Adrenal gland (tissue), 5 donors: ENCODE results near the gene SLC35F1.

Experiments used
- POLR2A ChIP-seq, 2 donors: fragments of 450-650 bp; IDR thresholded peaks; one replicate each; pipeline ENCODE4 v1.6.1; 2017; ENCODE audit warnings: antibody characterized with exemption in 2 of 2, mild to moderate bottlenecking in 2 of 2, moderate library complexity in 1 of 2
- TF ChIP-seq, protein P1 (sequence below), 6 experiments: fragments of 450-650 bp in 4 of 6; fragments of 200-600 bp in 2 of 6; sonication (generic) in 1 of 6; IDR thresholded peaks; 1 replicate in 5 of 6; 2 replicates in 1 of 6; pipeline versions ENCODE4 v1.5.1 to v1.8.0; 2016 to 2021; ENCODE audit warnings: antibody characterized with exemption in 6 of 6, mild to moderate bottlenecking in 2 of 6, moderate library complexity in 1 of 6
- donor health status: DM: no; HTN: no; CAD: no.

DNA sequence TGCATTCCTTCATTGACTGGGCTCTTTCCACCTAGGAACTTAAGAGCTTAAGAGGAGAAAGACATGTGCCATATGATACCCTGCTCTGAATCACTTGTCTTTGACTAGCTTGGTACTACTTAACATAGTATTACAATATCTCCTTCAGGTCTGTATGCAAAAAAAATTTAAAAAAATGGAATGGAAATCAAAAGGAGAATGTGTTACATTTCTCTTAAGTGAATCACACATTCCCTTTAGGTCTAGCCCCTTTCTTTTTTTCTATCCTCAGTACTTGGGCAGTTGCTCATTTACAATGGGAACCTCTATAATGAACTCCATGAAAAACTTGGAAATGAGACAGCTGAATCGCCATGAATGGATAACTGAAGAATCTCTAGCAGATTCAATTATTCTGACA, 53.8 kb downstream of the SLC35F1 start:
- TF ChIP-seq, protein P1, sequence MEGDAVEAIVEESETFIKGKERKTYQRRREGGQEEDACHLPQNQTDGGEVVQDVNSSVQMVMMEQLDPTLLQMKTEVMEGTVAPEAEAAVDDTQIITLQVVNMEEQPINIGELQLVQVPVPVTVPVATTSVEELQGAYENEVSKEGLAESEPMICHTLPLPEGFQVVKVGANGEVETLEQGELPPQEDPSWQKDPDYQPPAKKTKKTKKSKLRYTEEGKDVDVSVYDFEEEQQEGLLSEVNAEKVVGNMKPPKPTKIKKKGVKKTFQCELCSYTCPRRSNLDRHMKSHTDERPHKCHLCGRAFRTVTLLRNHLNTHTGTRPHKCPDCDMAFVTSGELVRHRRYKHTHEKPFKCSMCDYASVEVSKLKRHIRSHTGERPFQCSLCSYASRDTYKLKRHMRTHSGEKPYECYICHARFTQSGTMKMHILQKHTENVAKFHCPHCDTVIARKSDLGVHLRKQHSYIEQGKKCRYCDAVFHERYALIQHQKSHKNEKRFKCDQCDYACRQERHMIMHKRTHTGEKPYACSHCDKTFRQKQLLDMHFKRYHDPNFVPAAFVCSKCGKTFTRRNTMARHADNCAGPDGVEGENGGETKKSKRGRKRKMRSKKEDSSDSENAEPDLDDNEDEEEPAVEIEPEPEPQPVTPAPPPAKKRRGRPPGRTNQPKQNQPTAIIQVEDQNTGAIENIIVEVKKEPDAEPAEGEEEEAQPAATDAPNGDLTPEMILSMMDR (IDR thresholded peaks at IDR 0.05): no peak
- TF ChIP-seq POLR2A (IDR thresholded peaks at IDR 0.05): no peak
